ENCODE data around the gene EEF2K. TPM values are rescaled to one million over a fixed set of nuclear protein-coding genes. Genes with fewer than 3 reads are reported as not detected.

EEF2K gene
- total and polyA plus RNA-seq, 5 donors: 15.0 to 38.3 (median 28.8) TPM

GRCh38 chr16:22278441-22279230 is 72.6 kb downstream of the EEF2K start:
- no peak overlapping the region for H3K4me3 ChIP-seq (ENCODE audit: low read length)
- no peak for ATAC-seq
- WGBS: 81% methylated on average over 16 of the region's 16 CpGs
- H3K4me1 ChIP-seq (ENCODE audit: control insufficient read depth, insufficient read depth, low read length): no peaks in the 10 kb centered on the region
- no peak overlapping the region for H3K27ac ChIP-seq (ENCODE audit: low read length)
- no peak for DNase-seq
- H3K27me3 ChIP-seq (ENCODE audit: control insufficient read depth, insufficient read depth): no peaks in the 10 kb centered on the region
- H3K9me3 ChIP-seq (ENCODE audit: control insufficient read depth, low read length): no peaks in the 10 kb centered on the region
- intact Hi-C loops (cut with DNase I): no loop called here

- WGBS: 57% methylated on average over 5 of the region's 5 CpGs
- Histone ChIP-seq H3K4me1 (ENCODE audit: control insufficient read depth, insufficient read depth, low read length) (no peaks in the 10 kb centered on the region), H3K27ac (ENCODE audit: low read length) (no peak overlapping the region), H3K9me3 (ENCODE audit: control insufficient read depth, low read length) (no peaks in the 10 kb centered on the region), H3K27me3 (ENCODE audit: control insufficient read depth, insufficient read depth) (no peaks in the 10 kb centered on the region), H3K4me3 (ENCODE audit: low read length) (no peak overlapping the region)
- intact Hi-C loops (cut with DNase I): no loop called here
- no peak for DNase-seq
- no peak for ATAC-seq
Observed at GRCh38 chr16:22282254-22282892, 76.3 kb downstream of the EEF2K start.

DNA sequence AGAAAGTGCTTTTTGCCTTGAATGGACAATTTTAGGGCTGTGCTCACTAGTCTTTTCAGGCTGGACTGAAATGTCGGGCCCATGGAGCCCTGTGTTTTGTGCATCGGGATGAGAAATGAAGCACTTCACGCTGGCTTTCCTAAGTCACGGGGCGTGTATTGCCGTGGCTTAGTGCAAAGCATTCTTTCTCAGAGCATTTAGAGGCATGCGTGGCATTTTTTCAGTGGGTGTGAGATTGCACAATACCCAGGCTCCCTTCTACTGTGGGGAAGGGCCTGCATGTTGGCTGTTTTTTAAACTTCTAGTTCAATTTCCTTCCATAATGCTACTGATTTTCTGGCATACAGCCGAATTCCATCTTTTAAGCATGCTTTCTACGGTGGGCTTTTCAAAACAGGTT is 78.6 kb downstream of the EEF2K start:
- H3K27me3 ChIP-seq (ENCODE audit: control insufficient read depth, insufficient read depth): no peaks in the 10 kb centered on the region
- no peaks in the 10 kb centered on the region for H3K4me1 ChIP-seq (ENCODE audit: control insufficient read depth, insufficient read depth, low read length)
- intact Hi-C loops (cut with DNase I): no loop called here
- H3K27ac ChIP-seq (ENCODE audit: low read length): no peak overlapping the region
- WGBS: 82% methylated on average over 9 of the region's 9 CpGs
- no peak for ATAC-seq
- H3K4me3 ChIP-seq (ENCODE audit: low read length): no peak overlapping the region
- H3K9me3 ChIP-seq (ENCODE audit: control insufficient read depth, low read length): no peaks in the 10 kb centered on the region
- DNase-seq: no peak

DNA sequence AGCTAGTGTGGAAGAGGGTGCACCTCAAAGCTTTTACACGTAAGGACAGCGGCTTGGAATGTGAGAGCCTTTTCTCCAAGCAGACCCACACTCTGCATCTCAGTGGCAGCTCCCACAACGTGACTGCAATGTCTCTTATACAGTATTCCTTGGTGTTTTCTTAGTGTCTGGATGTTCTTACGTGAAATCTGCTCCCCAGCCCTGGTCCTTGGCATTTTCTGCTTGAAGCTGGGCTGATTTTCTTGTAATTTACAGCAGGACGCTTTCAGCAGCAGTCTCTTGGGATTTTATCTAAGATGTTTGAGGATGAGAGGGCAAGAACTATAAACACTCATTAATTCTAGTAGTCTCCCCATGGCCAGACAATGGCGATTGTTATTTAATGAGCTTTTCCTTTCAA is 79.0 kb downstream of the EEF2K start:
- Histone ChIP-seq H3K4me3 (ENCODE audit: low read length) (no peak overlapping the region), H3K27me3 (ENCODE audit: control insufficient read depth, insufficient read depth) (no peaks in the 10 kb centered on the region), H3K4me1 (ENCODE audit: control insufficient read depth, insufficient read depth, low read length) (no peaks in the 10 kb centered on the region), H3K27ac (ENCODE audit: low read length) (no peak overlapping the region), H3K9me3 (ENCODE audit: control insufficient read depth, low read length) (no peaks in the 10 kb centered on the region)
- no peak for ATAC-seq
- intact Hi-C loops (cut with DNase I): no loop called here
- 80% methylated on average over 6 of the region's 6 CpGs for WGBS
- DNase-seq: no peak

DNA sequence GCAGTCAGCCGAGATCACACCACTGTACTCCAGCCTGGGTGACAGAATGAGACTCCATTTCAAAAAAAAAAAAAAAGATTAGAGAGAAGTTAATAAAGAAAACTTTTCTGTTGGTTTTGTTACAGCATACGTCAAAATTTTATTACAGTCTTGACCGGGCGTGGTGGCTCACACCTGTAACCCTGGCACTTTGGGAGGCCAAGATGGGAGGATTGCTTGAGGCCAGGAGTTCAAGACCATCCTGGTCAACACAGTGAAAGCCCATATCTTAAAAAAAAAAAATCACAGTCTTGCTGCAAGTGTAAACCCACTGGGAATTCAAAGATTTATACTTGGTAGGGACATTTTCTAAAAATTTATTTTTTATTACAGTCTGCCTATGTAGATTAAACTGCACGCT is 84.9 kb downstream of the EEF2K start:
- no peak for DNase-seq
- Histone ChIP-seq H3K4me1 (ENCODE audit: control insufficient read depth, insufficient read depth, low read length) (no peaks in the 10 kb centered on the region), H3K27ac (ENCODE audit: low read length) (no peak overlapping the region), H3K27me3 (ENCODE audit: control insufficient read depth, insufficient read depth) (no peaks in the 10 kb centered on the region), H3K9me3 (ENCODE audit: control insufficient read depth, low read length) (no peaks in the 10 kb centered on the region), H3K4me3 (ENCODE audit: low read length) (no peak overlapping the region)
- intact Hi-C loops (cut with DNase I): loop anchor here in 1 of 4 donors (10.0 kb wide), 1 partner anchor 286 kb away; the partner anchor contains the start of genes MOSMO and PDZD9
- no peak for ATAC-seq
- 95% methylated on average over 5 of the region's 5 CpGs for WGBS

- 64% methylated on average over 4 of the region's 4 CpGs for WGBS
- Histone ChIP-seq H3K9me3 (ENCODE audit: control insufficient read depth, low read length) (no peaks in the 10 kb centered on the region), H3K27ac (ENCODE audit: low read length) (no peak overlapping the region), H3K4me3 (ENCODE audit: low read length) (no peak overlapping the region), H3K4me1 (ENCODE audit: control insufficient read depth, insufficient read depth, low read length) (no peaks in the 10 kb centered on the region), H3K27me3 (ENCODE audit: control insufficient read depth, insufficient read depth) (no peaks in the 10 kb centered on the region)
- ATAC-seq: no peak
- DNase-seq: no peak
- intact Hi-C loops (cut with DNase I): loop anchor here in 1 of 4 donors (10.0 kb wide), 1 partner anchor 287 kb away; the partner anchor contains the start of genes MOSMO and PDZD9
Observed at GRCh38 chr16:22291860-22292318, 85.8 kb downstream of the EEF2K start.

- Histone ChIP-seq H3K27me3 (ENCODE audit: control insufficient read depth, insufficient read depth) (no peaks in the 10 kb centered on the region), H3K4me1 (ENCODE audit: control insufficient read depth, insufficient read depth, low read length) (no peaks in the 10 kb centered on the region), H3K9me3 (ENCODE audit: control insufficient read depth, low read length) (no peaks in the 10 kb centered on the region), H3K4me3 (ENCODE audit: low read length) (no peak overlapping the region), H3K27ac (ENCODE audit: low read length) (no peak overlapping the region)
- DNase-seq (no peak), ATAC-seq (no peak)
- intact Hi-C loops (cut with DNase I): loop anchor here in 1 of 4 donors (10.0 kb wide), 1 partner anchor 288 kb away; the partner anchor contains the start of genes MOSMO and PDZD9
Observed at GRCh38 chr16:22292320-22292719, 86.2 kb downstream of the EEF2K start.

DNA sequence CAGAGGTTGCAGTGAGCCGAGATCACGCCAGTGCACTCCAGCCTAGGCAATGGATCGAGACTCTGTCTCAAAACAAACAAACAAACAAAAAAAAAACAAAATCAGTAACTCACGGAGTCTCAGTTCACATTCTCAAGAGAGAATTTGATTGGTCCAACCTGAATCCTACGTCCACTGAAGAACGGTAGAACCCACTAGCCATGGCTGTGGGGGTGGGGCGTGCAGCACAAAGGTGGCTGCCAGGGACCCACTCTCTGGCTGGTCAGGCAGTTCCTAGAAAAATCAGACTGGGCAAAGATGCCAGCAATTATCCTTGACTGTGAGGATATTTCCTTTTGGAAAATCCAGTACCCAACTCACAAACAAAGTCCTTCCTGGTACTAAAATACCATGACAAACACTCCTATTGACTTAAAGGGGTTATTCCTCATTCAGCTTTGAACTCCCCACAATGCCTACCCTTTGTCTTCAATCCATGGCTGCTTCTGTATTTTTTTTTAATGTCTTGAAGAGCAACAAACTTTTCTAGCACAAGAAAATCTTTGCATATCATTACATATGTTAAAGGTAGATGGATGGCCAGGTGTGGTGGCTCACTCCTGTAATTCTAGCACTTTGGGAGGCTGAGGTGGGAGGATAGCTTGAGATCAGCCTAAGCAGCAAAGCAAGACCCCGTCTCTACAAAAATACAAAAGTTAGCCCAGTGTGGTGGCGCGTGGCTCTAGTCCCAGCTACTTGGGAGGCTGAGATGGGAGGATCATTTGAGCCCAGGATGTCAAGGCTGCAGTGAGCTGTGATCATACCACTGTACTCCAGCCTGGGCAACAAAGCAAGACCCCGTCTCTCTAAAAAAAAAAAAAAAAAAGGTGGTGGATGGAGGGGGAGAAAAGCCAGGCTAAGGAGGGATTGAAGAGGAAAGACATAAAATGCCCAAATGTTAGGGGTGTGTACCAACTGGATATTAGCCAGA is 87.3 kb downstream of the EEF2K start:
- H3K9me3 ChIP-seq (ENCODE audit: control insufficient read depth, low read length): no peaks in the 10 kb centered on the region
- H3K4me3 ChIP-seq (ENCODE audit: low read length): no peak overlapping the region
- DNase-seq (no peak), ATAC-seq (no peak)
- WGBS: 88% methylated on average over 11 of the region's 11 CpGs
- no peak overlapping the region for H3K27ac ChIP-seq (ENCODE audit: low read length)
- no peaks in the 10 kb centered on the region for H3K4me1 ChIP-seq (ENCODE audit: control insufficient read depth, insufficient read depth, low read length)
- intact Hi-C loops (cut with DNase I): loop anchor here in 1 of 4 donors (10.0 kb wide), 1 partner anchor 289 kb away; the partner anchor contains the start of genes MOSMO and PDZD9
- H3K27me3 ChIP-seq (ENCODE audit: control insufficient read depth, insufficient read depth): no peaks in the 10 kb centered on the region

DNA sequence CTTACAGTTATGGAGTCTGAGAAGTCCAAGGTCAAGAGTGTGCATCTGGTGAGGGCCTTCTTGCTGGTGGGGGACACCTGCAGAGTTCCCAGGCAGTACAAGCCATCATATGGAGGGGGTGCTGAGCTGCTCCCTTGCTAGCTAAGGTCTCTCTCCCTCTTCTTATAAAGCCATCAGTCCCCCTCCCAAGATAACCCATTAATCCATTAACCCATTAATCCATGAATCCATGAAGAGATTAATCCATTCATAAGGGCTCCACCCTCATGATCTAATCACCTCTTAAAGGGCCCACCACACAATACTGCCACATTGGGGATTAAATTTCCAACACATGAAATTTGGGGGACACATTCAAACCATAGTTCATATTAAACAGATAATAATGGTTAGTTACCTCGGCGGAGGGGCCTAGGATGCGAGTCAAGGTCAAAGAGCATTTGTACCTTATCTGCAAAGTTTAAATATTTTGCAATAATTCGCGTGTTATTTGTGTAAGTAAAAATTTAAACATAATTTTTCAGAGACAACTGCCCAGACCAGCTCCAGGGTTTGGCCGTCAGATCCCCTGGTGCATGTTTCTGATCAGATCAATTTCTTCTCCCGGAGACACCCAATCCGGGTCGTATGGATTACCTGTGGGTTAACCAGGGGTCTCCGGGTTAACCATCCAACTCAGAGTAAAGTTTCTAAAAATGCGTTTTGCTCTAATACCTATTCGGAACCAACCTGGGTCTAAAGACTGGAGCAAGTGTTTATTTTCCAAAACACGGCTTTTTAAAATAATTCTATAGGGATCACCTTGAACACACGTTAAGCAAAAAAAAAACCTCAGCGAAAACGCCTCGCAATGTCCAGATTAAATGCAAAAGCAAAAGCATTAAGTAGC is 90.4 kb downstream of the EEF2K start:
- no peak overlapping the region for H3K27ac ChIP-seq (ENCODE audit: low read length)
- WGBS: 4% methylated on average over 17 of the region's 17 CpGs
- no peak for DNase-seq

More for the DNA sequence above, 90.4 kb downstream of the EEF2K start:
- Histone ChIP-seq H3K9me3 (ENCODE audit: control insufficient read depth, low read length) (no peaks in the 10 kb centered on the region), H3K4me1 (ENCODE audit: control insufficient read depth, insufficient read depth, low read length) (peaks cover 2% of the 10 kb centered on the region), H3K4me3 (ENCODE audit: low read length) (peak overlapping the region; percentile 89), H3K27me3 (ENCODE audit: control insufficient read depth, insufficient read depth) (no peaks in the 10 kb centered on the region)
- intact Hi-C loops (cut with DNase I): loop anchor here (5.0 to 10.0 kb wide), 3 partner anchors 89 to 292 kb away; partner anchors contain the start of genes EEF2K (in 1 of the 4), MOSMO (in 1 of the 4) and PDZD9 (in 1 of the 4)
- no peak for ATAC-seq

All from right cardiac atrium (tissue), 5 donors.